ENCODE results near the gene OR51F2.
"Not testable (repeated sequence)": the region's sequence is repeated elsewhere in the genome, so short reads cannot be mapped to it uniquely, and the experiment has no call there.

OR51F2 gene, protein sequence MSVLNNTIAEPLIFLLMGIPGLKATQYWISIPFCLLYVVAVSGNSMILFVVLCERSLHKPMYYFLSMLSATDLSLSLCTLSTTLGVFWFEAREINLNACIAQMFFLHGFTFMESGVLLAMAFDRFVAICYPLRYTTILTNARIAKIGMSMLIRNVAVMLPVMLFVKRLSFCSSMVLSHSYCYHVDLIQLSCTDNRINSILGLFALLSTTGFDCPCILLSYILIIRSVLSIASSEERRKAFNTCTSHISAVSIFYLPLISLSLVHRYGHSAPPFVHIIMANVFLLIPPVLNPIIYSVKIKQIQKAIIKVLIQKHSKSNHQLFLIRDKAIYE

GRCh38 chr11:4821021-4821420, at the start of gene OR51F2:
OR51F2 (plus strand) TSS chr11:4821321; CDS start chr11:4821422, 101 bp downstream.
- DNase-seq: no peak

DNA sequence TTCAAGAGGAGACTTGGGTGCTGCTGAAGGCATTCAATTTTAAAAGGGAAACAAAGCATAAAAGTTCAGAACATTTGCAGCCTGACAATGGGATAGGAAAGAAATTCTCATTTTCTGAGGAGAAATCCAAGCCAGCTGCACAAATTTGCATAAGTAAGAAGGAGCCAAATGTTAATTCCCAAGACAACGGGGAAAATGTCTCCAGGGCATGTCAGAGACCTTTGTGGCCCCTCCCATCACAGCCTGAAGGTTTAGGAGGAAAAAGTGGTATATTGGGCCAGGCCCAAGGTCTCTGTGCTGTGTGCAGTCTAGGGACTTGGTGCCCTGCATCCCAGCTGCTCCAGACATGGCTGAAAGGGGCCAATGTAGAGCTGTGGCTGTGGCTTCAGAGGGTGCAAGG, 38.7 kb upstream of the OR51F2 start:
- no peak for DNase-seq

GRCh38 chr11:4797206-4797605, 23.9 kb upstream of the OR51F2 start:
- DNase-seq: no peak

- DNase-seq: no peak
These were observed 22.5 kb upstream of the OR51F2 start for GRCh38 chr11:4798427-4799183.

- DNase-seq: not testable (repeated sequence)
These were observed 19.8 kb upstream of the OR51F2 start for GRCh38 chr11:4801316-4801715.

GRCh38 chr11:4804280-4804679, 16.8 kb upstream of the OR51F2 start, which contains the start of gene OR52R1:
OR52R1 (minus strand) TSS chr11:4804380; CDS start chr11:4804380, 0 bp downstream.
- DNase-seq: no peak

DNA sequence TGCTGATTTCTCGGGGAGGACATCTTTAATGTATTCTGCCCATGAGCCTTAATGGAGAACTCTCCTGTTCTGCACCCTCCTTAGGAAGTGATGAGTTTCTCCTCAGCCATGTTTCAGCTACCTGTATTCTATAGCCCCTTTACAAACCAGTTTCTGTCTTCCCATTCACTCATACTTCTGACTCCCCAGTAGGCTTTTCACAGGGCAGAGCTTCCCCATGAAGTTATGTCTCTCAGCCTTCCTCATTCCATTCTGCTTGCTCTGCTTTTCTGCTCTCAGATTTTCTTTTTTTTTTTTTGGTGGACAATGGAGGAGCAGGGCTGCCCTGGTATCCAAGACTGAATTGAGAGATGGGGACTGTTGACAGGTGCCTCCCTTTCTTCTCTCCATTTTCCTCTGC, 12.6 kb upstream of the OR51F2 start:
- DNase-seq: no peak

GRCh38 chr11:4809246-4809645, 11.9 kb upstream of the OR51F2 start:
- DNase-seq: no peak

- DNase-seq: no peak
These were observed 4.0 kb downstream of the OR51F2 start for GRCh38 chr11:4825132-4825531.

- peak; percentile 61 for DNase-seq
These were observed 5.3 kb downstream of the OR51F2 start for GRCh38 chr11:4826425-4826824.

GRCh38 chr11:4830346-4830745, 9.2 kb downstream of the OR51F2 start:
- DNase-seq: no peak

DNA sequence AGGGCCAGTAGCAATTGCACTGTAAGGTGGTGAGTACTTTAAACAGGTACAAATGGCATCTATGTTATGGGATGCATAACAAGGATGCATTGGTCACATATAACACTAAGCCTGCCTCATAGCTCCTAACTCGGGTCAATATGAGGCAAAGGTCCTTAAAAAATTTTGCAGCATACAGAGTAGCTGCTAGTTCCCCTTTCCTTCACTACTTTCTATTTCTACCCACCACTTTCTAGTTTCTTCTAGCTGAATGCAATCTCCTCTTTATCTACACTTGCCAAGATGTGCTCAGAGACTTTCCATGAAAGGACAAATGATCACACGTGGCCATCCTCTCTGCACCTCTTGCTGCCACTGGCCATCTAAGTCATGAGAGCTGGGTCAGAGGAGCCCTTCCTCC, 9.8 kb downstream of the OR51F2 start:
- no peak for DNase-seq

- DNase-seq: no peak
These were observed 18.9 kb downstream of the OR51F2 start for GRCh38 chr11:4839851-4840549.

- no peak for DNase-seq
These were observed 27.9 kb downstream of the OR51F2 start, which contains the start of gene OR51S1 for GRCh38 chr11:4848908-4849532. OR51S1 (minus strand) TSS chr11:4849208; CDS start chr11:4849208, 0 bp downstream.

GRCh38 chr11:4851033-4851432, 29.9 kb downstream of the OR51F2 start:
- DNase-seq: no peak

DNA sequence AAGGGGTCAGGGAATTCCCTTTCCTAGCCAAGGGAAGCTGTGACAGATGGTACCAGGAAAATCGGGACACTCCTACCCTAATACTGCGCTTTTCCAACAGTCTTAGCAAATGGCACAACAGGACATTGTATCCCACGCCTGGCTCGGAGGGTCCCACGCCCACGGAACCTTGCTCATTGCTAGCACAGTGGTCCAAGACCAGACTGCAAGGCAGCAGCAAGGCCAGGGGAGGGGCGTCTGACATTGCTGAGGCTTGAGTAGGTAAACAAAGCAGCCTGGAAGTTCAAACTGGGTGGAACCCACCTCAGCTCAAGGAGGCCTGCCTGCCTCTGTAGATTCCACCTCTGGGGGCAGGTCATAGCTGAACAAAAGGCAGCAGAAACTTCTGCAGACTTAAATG, 33.2 kb downstream of the OR51F2 start:
- DNase-seq: not testable (repeated sequence)

GRCh38 chr11:4862447-4863236, 41.5 kb downstream of the OR51F2 start:
- no peak for DNase-seq

DNA sequence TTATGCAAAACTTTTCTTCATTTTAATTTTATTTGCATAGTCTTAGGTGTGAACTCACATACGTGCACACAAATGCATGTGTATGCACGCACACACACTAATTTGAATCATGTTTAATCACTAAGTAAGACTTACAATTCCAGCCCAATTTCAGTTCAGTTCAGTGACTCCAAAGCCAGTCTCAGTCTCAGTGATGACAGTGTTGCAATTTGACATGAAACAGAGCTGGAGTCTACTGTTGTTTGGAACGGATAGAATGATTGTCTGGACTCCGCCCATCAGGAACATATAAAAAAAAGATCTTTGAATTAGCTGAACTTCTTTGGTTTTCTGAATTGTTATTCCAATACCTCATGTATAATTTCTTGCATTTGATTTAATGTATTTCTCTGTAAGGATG, 42.8 kb downstream of the OR51F2 start:
- DNase-seq: no peak

GRCh38 chr11:4865855-4866254, 44.7 kb downstream of the OR51F2 start:
- DNase-seq: peak; percentile 26
